ENCODE measurements around the gene TREML1.

TREML1 gene

DNA sequence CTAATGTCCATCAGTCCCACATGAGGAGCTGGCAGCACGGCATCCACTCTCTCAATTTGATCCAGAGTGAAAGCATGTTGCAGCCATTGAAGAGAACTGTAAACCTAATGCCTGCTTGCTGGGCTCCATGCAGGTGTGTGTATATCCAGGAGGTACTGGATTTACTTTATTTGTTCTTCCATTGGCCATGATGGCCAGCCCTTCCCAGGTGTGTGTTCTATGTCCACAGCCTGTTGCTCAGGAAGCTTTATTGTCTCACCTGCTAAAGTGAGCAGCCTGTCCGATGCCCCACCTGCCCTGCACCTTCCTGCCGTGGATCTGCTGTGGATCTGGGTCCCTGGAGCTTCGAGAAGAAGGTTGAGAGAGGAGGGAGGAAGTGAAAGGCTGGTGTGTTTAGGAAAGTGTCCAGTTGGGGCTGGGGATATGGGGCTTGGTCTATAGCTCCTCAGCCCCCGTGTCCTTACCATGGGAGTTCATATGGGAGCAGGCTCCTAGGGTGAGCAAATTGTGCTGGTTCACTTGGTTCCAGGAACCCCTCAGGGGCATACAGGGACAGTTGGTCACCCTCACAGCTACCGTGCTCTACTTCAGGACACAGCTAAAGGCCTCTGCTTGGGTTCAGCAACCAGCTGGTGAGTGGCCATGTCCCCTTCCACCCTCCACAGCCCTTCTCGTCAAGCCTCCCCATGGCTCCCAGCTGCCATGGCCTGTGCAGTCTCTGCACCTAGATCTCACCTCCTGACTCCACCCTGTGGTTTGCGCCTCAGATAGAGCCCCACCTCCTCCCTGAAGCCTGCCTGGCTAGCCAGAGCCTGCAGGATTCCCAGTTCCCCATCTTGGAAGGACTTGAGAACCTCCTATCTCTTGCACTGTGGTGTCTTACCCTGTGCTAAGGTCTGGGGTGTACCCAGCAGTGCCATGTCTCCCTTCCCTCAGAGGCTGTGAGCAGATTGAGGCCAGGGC is 34.1 kb upstream of the TREML1 start:
- no peak overlapping the region for H3K27ac ChIP-seq
- TF ChIP-seq ZFX (IDR thresholded peaks at IDR 0.05): no peak
- TF ChIP-seq, protein P1, sequence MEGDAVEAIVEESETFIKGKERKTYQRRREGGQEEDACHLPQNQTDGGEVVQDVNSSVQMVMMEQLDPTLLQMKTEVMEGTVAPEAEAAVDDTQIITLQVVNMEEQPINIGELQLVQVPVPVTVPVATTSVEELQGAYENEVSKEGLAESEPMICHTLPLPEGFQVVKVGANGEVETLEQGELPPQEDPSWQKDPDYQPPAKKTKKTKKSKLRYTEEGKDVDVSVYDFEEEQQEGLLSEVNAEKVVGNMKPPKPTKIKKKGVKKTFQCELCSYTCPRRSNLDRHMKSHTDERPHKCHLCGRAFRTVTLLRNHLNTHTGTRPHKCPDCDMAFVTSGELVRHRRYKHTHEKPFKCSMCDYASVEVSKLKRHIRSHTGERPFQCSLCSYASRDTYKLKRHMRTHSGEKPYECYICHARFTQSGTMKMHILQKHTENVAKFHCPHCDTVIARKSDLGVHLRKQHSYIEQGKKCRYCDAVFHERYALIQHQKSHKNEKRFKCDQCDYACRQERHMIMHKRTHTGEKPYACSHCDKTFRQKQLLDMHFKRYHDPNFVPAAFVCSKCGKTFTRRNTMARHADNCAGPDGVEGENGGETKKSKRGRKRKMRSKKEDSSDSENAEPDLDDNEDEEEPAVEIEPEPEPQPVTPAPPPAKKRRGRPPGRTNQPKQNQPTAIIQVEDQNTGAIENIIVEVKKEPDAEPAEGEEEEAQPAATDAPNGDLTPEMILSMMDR (conservative IDR thresholded peaks at IDR 0.05): no peak

DNA sequence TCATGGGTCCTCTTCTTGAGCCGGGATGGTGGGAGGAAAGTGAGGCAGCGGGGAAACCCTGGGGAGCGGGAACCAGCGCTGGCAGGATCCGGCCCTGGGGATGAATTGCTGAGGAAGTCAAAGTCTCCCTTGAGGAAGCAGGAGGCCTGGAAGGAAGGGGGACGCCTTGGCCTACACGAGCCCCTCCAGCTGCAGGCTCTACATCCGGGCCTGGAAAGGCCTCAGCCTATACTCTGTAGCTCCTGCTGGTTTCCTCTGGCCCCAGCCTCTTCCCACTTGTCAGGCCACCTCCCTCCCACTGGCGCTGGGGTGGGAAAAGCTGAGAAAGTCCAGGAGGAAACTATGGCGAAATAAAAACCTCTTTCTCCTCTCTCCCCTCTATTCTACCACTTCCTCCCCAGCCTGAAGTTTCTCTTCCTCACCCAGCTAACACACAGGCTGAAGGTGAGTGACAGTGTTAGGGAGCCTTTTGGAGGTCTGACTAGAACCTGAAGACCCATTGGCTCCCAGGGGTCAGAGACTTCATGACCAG is 31.9 kb upstream of the TREML1 start:
- H3K27ac ChIP-seq: no peak overlapping the region
- TF ChIP-seq, protein P1 (conservative IDR thresholded peaks at IDR 0.05): no peak
- TF ChIP-seq ZFX (IDR thresholded peaks at IDR 0.05): no peak

DNA sequence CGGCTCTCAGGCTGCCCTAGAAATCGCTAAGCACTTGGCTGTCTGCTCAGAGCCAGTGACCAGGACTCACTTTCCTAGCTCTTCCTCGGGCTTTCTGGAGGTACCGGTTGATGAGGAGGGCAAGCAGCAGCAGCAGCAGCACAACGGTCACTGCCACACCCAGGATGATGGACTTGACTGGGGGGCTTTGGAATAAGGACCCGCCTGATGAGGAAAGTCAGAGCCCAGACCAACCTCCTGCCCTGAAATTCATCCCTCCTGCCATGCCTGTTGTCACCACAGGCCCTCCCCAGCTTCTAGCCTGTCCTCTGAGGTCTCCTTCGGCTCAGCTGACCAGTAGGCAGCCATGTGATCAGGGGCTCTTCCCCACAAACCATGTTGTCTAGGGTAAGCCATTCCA is 30.6 kb upstream of the TREML1 start:
- TF ChIP-seq, protein P1 (conservative IDR thresholded peaks at IDR 0.05): no peak
- TF ChIP-seq ZFX (IDR thresholded peaks at IDR 0.05): no peak
- no peak overlapping the region for H3K27ac ChIP-seq

DNA sequence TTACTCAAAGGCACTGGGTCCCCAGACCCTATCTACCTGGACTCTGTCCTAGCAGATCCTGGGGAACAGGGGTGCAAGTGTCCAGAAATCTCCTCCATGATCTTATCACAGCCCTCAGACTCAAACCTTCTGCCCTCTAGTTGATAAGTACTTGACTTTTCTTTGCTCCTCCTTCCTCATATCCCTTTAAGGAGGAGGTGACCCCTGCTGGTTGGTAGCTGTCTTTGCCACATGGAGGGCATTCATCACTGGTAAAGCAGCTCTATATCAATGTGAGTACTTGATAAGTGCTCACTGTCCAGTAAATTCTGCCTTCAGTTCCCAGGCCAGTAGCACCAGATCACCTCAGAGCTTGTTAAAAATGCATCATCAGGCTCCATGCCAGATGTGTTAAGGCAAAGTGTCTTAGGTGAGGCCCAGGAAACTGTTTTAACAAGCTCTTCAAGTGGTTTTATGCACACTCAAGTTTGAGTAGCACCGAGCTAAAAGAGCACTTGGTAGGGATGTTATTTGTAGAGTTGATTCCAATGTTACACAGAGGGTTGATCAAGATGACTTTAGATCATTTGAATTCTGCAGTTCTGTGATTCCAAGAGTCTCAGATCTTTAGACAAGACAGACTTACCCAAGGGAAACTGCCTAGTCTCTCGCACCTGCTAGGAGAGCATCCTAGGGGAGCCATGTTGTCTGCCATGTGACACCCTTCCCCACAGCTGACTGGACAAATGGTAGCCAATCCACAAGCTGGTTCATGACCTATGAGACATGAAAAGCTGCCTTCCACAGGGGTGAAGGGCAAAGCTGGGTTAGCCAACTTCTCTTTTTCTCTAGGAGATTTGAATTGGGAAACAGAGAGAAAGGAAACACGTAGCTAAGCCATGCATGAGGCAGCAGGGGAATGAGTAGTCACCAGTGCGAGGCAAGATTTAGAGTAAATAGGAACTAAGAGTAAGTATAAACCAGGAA is 28.2 kb upstream of the TREML1 start:
- H3K27ac ChIP-seq: no peak overlapping the region
- TF ChIP-seq, protein P1 (conservative IDR thresholded peaks at IDR 0.05): peak; percentile 80
- no peak for TF ChIP-seq ZFX (IDR thresholded peaks at IDR 0.05)

DNA sequence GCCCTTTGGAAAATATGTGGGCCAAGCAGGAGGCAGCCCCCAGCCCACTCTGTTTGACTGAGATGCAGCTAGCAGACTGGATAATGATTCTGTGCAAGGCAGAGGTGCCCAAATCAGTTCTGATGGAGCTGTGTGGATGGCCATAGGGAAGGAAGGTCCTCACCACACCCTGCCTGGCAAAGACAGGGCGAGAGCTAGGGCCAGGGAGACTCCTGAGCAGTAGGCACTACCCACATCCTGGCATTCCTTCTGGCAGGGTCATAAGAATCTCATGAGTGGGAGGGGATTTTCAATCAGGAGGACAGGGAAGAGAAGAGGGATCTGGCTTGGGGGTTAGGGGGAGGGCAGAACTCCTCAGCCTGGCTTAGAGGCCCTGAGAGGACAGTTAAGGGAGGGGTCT is 27.4 kb upstream of the TREML1 start:
- H3K27ac ChIP-seq: no peak overlapping the region
- TF ChIP-seq ZFX (IDR thresholded peaks at IDR 0.05): no peak
- TF ChIP-seq, protein P1 (conservative IDR thresholded peaks at IDR 0.05): no peak

DNA sequence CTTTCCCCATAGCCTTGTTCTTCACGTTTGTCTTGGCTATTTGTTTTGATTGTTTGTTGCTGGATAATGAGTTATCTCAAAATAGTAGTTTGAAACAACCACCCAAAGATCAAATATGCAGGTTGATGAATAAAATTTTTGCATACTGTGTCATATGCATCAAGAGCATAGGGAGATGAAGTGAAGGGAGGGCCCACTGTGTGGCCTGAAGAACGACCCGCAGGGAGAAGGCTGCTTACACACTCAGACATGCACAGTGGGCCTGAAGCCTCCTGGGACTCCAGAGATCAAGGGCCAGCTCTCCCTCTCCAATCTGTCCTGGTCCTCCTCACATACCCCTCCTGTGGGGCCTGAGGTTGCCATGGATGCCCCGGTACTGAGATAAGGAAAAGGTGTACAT is 25.0 kb upstream of the TREML1 start:
- no peak overlapping the region for H3K27ac ChIP-seq
- no peak for TF ChIP-seq ZFX (IDR thresholded peaks at IDR 0.05)
- TF ChIP-seq, protein P1 (conservative IDR thresholded peaks at IDR 0.05): no peak
